Immature natural killer cell (primary cell): ENCODE results near the gene TTC23L. TPM values are rescaled to one million over a fixed set of nuclear protein-coding genes. Genes with fewer than 3 reads are reported as not detected.

Experiments used
- polyA plus RNA-seq, 3 donors: library from polyadenylated mRNA; unstranded; fragments of 300-500 nt; fragmentation: Illumina TruSeq; gene quantifications; one replicate each; pipeline ENCODE4 v1.2.3, GENCODE V29; 2021

Gene TTC23L
- polyA plus RNA-seq, 3 donors from 2014 or later: not detected

Other genes with a start within 250 kb of the TTC23L start
- gene RAI14, start 182.8 kb upstream of the TTC23L start, polyA plus RNA-seq: 1 to 10 TPM in 1 of 3 donors, under 1 TPM in 1, not detected in 1; 0.97 to 6.6 TPM
- 10 to 100 TPM; 17.6 to 24.4 (median 23.8) TPM for gene RAD1, start 76.3 kb downstream of the TTC23L start, polyA plus RNA-seq
- 10 to 100 TPM; 29.7 to 43.1 (median 32.4) TPM for gene BRIX1, start 76.5 kb downstream of the TTC23L start, polyA plus RNA-seq
- 10 to 100 TPM; 11.9 to 19.9 (median 15.2) TPM for gene DNAJC21, start 90.4 kb downstream of the TTC23L start, polyA plus RNA-seq
- not detected for gene AGXT2, start 208.8 kb downstream of the TTC23L start, polyA plus RNA-seq